Left lung (tissue), 10 donors: ENCODE data around the gene KIAA1614. TPM values are rescaled to one million over a fixed set of nuclear protein-coding genes. Genes with fewer than 3 reads are reported as not detected.
A peak's percentile ranks its signal among the peaks of the same experiment; 100 is the strongest.
"Not testable (repeated sequence)": the region's sequence is repeated elsewhere in the genome, so short reads cannot be mapped to it uniquely, and the experiment has no call there.

Experiments
- ATAC-seq: fragments of 200-7000 bp; cut with Tn5 transposase; one replicate; pipeline ENCODE4 v1.9.1; 2020; ENCODE audit warnings: moderate library complexity
- DNase-seq, 4 donors: peaks; one replicate each; pipeline ENCODE4 v3.0.0-alpha.2; 2013 to 2020
- H3K27ac ChIP-seq, 2 donors: fragments of 200-600 bp; sonication (generic) in 1 of 2; one replicate each; pipeline versions ENCODE4 v1.5.0 to v1.8.0; 2020 to 2021
- H3K27me3 ChIP-seq, 2 donors: fragments of 200-600 bp; sonication (generic) in 1 of 2; one replicate each; pipeline versions ENCODE4 v1.5.0 to v1.8.0; 2020 to 2021
- H3K36me3 ChIP-seq, 2 donors: fragments of 200-600 bp; sonication (generic) in 1 of 2; one replicate each; pipeline versions ENCODE4 v1.5.0 to v1.8.0; 2020 to 2021
- H3K4me1 ChIP-seq, 2 donors: fragments of 200-600 bp; one replicate each; pipeline ENCODE4 v1.8.0; 2021
- H3K4me3 ChIP-seq, 2 donors: fragments of 200-600 bp; sonication (generic) in 1 of 2; one replicate each; pipeline versions ENCODE4 v1.5.0 to v1.8.0; 2020 to 2021; ENCODE audit warnings: mild to moderate bottlenecking in 1 of 2
- H3K9me3 ChIP-seq, 2 donors: fragments of 200-600 bp; sonication (generic) in 1 of 2; one replicate each; pipeline versions ENCODE4 v1.5.0 to v1.8.0; 2020 to 2021
- CTCF ChIP-seq, 2 donors: fragments of 200-600 bp; sonication (generic) in 1 of 2; IDR thresholded peaks; one replicate each; pipeline versions ENCODE4 v1.5.0 to v1.8.0; 2021; ENCODE audit warnings: antibody characterized with exemption in 2 of 2
- intact Hi-C, 2 donors: fragments of 100-400 bp; cut with DNase I; formaldehyde crosslinking; loops; one replicate each; pipeline versions ENCODE4 v1.11.2 to v1.14.2; 2022
- polyA plus RNA-seq, 6 donors: library from polyadenylated mRNA; unstranded; fragments of 120-200 nt; gene quantifications; one replicate each; pipeline ENCODE4 v1.2.1, GENCODE V29; 2013; ENCODE audit not compliant: insufficient read length in 6 of 6
- total RNA-seq, 2 donors: library from RNA; stranded (reverse); fragmentation: NEBNext Ultra II Directional; extraction: Animal tissue kit (Norgen Biotek cat#: 25700); gene quantifications; one replicate each; pipeline ENCODE4 v1.2.1, GENCODE V29; 2021
- donor health status: DM: no; HTN: yes; CAD: no.
- donor health status: DM: no; HTN: no; CAD: no.

The KIAA1614 gene
- total and polyA plus RNA-seq, 8 donors: 3.6 to 13.4 (median 9.7) TPM

DNA sequence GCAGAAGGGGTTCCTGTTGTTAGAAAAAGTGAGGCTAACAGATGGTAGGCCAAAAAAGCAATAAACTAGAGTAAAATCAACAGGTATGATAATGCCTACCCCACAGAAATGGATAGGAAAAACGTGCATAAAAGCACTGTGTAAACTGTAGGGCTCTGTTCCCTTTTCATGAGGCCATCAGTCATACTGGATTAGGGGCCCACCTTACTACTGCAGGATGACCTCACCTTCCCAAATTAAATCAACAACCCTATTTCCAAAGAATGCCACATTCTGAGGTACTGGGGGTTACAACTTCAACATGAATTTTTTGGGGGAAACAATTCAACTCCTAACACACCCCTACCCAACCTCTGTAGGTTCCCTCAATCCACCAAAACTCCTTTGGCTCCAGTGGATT is 54.9 kb downstream of the KIAA1614 start:
- peaks cover 0 to 22% of the 10 kb centered on the region in 2 donors for H3K4me1 ChIP-seq
- intact Hi-C loops: no loop called here
- no peak overlapping the region for H3K27ac ChIP-seq
- TF ChIP-seq CTCF (IDR thresholded peaks at IDR 0.05): no peak
- H3K27me3 ChIP-seq: no peaks in the 10 kb centered on the region
- H3K4me3 ChIP-seq: no peak overlapping the region
- no peaks in the 10 kb centered on the region for H3K9me3 ChIP-seq
- no peak for DNase-seq
- ATAC-seq: no peak
- H3K36me3 ChIP-seq: peaks cover 0 to 50% of the 10 kb centered on the region in 2 donors

DNA sequence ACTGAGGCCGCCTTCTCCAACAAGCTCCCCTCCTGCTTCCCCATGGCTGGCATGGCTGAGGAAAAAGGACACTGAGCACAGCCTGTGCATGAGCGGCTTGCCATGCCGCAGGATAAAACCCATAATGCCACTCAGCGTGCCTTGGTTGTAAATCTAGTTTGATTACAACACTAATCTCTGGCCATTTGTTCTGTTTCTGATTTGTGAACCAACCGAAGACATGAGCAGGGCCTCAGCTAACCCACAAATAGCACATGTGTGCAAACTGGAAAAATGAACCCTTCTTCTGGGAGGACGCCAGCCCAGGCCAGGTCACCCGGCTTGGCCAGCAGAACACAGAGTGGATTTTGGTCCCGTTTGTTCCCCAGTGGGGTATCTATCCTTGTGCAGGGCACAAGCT is 56.1 kb downstream of the KIAA1614 start:
- intact Hi-C loops, H3K27me3 ChIP-seq, DNase-seq, H3K4me3 ChIP-seq, H3K9me3 ChIP-seq, H3K27ac ChIP-seq, ATAC-seq: not testable (repeated sequence)
- peaks cover 0 to 22% of the 10 kb centered on the region in 2 donors for H3K4me1 ChIP-seq
- H3K36me3 ChIP-seq: peaks cover 0 to 63% of the 10 kb centered on the region in 2 donors

GRCh38 chr1:180969434-180969833 is 56.7 kb downstream of the KIAA1614 start:
- DNase-seq (no peak), ATAC-seq (peak; percentile 30)
- intact Hi-C loops: no loop called here
- Histone ChIP-seq H3K9me3 (no peaks in the 10 kb centered on the region), H3K4me3 (no peak overlapping the region), H3K4me1 (peaks cover 0 to 22% of the 10 kb centered on the region in 2 donors), H3K27me3 (no peaks in the 10 kb centered on the region), H3K36me3 (peaks cover 0 to 69% of the 10 kb centered on the region in 2 donors), H3K27ac (no peak overlapping the region)
- no peak for TF ChIP-seq CTCF (IDR thresholded peaks at IDR 0.05)

GRCh38 chr1:180970333-180971079 is 57.8 kb downstream of the KIAA1614 start:
- no peak for TF ChIP-seq CTCF (IDR thresholded peaks at IDR 0.05)
- Histone ChIP-seq H3K27me3 (no peaks in the 10 kb centered on the region), H3K36me3 (peaks cover 0 to 75% of the 10 kb centered on the region in 2 donors), H3K9me3 (no peaks in the 10 kb centered on the region), H3K27ac (no peak overlapping the region), H3K4me1 (peaks cover 0 to 32% of the 10 kb centered on the region in 2 donors), H3K4me3 (no peak overlapping the region)
- DNase-seq (no peak), ATAC-seq (no peak)
- intact Hi-C loops: no loop called here

GRCh38 chr1:180971273-180971997 is 58.7 kb downstream of the KIAA1614 start:
- intact Hi-C loops: no loop called here
- H3K27ac ChIP-seq: no peak overlapping the region
- no peak for TF ChIP-seq CTCF (IDR thresholded peaks at IDR 0.05)
- ATAC-seq (no peak), DNase-seq (no peak)
- no peaks in the 10 kb centered on the region for H3K27me3 ChIP-seq
- H3K4me1 ChIP-seq: peaks cover 0 to 41% of the 10 kb centered on the region in 2 donors
- H3K9me3 ChIP-seq: no peaks in the 10 kb centered on the region
- peaks cover 0 to 75% of the 10 kb centered on the region in 2 donors for H3K36me3 ChIP-seq
- no peak overlapping the region for H3K4me3 ChIP-seq
